ENCODE measurements around the gene ARHGAP6.

ARHGAP6 gene

DNA sequence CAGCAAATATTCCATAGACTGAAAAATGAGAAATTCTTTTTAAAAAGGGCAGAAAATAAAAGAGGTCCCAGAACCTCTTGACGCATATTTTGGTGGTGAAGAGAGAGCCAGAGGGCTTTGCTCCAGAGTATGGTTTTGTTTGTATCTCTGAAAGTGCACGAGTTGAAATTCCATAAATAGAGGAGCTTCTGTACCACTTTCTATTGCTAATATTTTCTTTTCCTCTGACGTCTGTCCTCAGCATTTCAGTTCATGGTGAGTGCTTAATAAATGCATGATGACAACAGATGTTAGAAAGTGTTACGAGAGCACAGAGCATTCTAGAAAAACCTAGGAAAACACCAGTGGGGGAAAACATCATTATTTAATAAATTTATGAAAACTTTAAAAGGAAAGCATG is 227.0 kb downstream of the ARHGAP6 start:
- Histone ChIP-seq H3K36me3 (no peaks in the 10 kb centered on the region), H3K9me3 (peaks cover 2% of the 10 kb centered on the region; the same call in 1 of the 2 replicates), H3K4me2 (peak overlapping the region; percentile 68), H3K27ac (peak overlapping the region; percentile 48; the same call in 1 of the 2 replicates), H3K4me3 (0 out of 2 replicates have a peak overlapping the region, but pooled peaks have one; percentile 46), H3K4me1 (peaks cover 53% of the 10 kb centered on the region), H3K27me3 (peaks cover 98% of the 10 kb centered on the region), H3K9ac (no peak overlapping the region), H4K20me1 (0 out of 2 replicates have a peak, but pooled peaks cover 5% of the 10 kb centered on the region)
- TF ChIP-seq Cebpa-rat (IDR thresholded peaks at IDR 0.05): no peak

DNA sequence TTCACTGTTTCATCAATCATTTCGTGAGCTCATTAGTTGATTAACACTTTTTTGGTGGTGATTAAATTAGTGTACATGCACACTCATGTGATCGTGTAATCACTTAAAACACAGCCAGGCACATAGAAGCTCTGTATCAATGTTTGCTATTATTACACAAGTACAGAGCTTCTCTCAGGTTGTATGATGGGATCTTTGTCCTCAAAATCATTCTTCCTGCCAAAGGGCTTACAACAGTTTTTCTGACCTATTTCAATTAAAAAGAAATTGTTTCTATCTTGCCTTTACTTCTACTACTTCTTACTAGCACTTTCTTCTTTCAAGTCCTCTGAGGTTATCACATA is 227.4 kb downstream of the ARHGAP6 start:
- H3K27me3 ChIP-seq: peaks cover 98% of the 10 kb centered on the region
- peak overlapping the region; percentile 27; the same call in 1 of the 2 replicates for H3K9ac ChIP-seq

DNA sequence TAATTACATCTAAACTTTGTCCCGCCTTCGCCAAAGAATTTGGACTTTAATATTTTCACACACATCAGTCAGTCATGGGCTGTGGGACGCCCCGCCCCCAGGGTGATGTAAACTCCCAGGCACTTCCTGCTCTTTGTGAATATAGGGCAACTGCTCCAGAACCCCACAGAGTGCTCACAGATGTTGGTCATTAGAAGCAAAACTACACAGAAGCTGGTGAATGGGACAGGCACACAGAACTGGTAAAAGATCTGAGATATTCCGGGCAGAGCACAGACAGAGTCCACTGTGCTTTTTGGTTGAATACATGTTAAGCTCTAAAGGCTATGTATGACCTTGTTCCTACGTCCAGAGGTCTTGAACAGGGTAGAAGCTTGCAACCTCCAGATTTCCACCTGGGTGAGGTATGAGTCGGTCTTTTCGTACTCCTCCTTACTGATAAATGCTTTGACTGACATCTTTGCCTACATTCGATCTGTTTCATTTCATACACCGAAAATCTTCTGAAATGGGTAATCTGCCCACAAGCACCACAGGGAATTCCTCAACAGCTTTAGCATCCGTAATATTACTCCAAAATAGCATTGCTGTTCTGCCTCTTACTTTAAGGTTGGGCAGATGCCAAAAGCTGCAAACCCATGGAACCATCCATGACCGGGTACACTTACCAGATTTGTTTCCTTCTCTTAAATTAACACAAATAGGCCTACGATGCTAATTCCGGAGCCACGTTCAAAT is 227.9 kb downstream of the ARHGAP6 start:
- Histone ChIP-seq H3K9me3 (no peaks in the 10 kb centered on the region), H3K27me3 (peaks cover 98% of the 10 kb centered on the region), H3K4me1 (peaks cover 53% of the 10 kb centered on the region), H3K36me3 (no peaks in the 10 kb centered on the region), H3K27ac (peak overlapping the region; percentile 48; the same call in 1 of the 2 replicates), H3K4me2 (peak overlapping the region; percentile 68), H3K4me3 (peak overlapping the region; percentile 46; the same call in 1 of the 2 replicates), H4K20me1 (0 out of 2 replicates have a peak, but pooled peaks cover 5% of the 10 kb centered on the region), H3K9ac (peak overlapping the region; percentile 27; the same call in 1 of the 2 replicates)
- TF ChIP-seq Cebpa-rat (IDR thresholded peaks at IDR 0.05): no peak

More for the DNA sequence above, 227.4 kb downstream of the ARHGAP6 start:
- peaks cover 53% of the 10 kb centered on the region for H3K4me1 ChIP-seq
- 0 out of 2 replicates have a peak, but pooled peaks cover 5% of the 10 kb centered on the region for H4K20me1 ChIP-seq
- H3K27ac ChIP-seq: peak overlapping the region; percentile 48; the same call in 1 of the 2 replicates
- no peaks in the 10 kb centered on the region for H3K9me3 ChIP-seq
- H3K36me3 ChIP-seq: no peaks in the 10 kb centered on the region
- peak overlapping the region; percentile 68 for H3K4me2 ChIP-seq
- H3K4me3 ChIP-seq: peak overlapping the region; percentile 46; the same call in 1 of the 2 replicates
- TF ChIP-seq Cebpa-rat (IDR thresholded peaks at IDR 0.05): no peak

DNA sequence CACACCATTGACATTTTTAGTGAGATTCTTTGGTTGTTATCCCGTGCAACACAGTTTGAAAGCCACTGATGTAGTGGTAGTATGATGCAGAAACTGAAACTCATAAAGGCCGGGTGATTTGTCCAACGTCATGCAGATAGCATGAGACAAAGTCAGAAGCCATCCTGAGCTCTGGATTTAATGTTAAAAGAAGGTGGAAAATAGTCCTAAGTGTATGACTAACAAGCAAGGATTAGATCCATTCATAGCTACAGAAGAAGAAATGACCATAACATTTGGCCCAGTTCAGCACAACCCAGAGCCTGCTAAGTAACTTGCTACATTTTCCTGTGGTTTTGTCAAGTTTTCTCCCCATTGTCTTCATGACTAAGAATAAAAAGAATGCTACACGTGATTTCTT is 230.2 kb downstream of the ARHGAP6 start:
- no peak overlapping the region for H3K9ac ChIP-seq
- TF ChIP-seq Cebpa-rat (IDR thresholded peaks at IDR 0.05): no peak
- H3K36me3 ChIP-seq: no peaks in the 10 kb centered on the region
- no peak overlapping the region for H3K27ac ChIP-seq
- 0 out of 2 replicates have a peak, but pooled peaks cover 5% of the 10 kb centered on the region for H4K20me1 ChIP-seq
- H3K4me2 ChIP-seq: peak overlapping the region; percentile 16; the same call in 1 of the 2 replicates
- peaks cover 42% of the 10 kb centered on the region for H3K4me1 ChIP-seq
- peaks cover 100% of the 10 kb centered on the region for H3K27me3 ChIP-seq
- H3K9me3 ChIP-seq: no peaks in the 10 kb centered on the region
- H3K4me3 ChIP-seq: no peak overlapping the region

DNA sequence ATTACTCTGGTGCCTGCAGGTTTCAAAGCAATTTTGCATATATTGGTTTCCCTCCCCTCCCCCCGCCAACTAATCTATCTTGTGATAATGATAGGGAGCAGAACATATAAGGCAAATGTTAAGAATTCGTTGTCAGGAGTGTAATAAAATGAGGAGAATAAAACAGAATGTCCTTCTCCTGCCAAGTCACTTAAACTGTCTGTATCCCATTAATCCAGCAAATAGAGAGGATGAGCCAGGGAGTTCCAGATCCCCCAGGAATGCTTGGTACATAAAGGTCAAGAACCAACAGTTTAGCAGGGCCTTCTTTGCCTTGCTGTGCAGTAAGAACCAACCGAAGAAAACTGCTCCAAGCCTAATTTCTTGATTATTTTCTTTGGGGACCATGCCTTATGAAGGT is 231.1 kb downstream of the ARHGAP6 start:
- Histone ChIP-seq H3K27me3 (peaks cover 98% of the 10 kb centered on the region), H3K36me3 (no peaks in the 10 kb centered on the region), H3K4me1 (peaks cover 32% of the 10 kb centered on the region), H3K4me3 (no peak overlapping the region), H3K4me2 (no peak overlapping the region), H3K9ac (no peak overlapping the region), H4K20me1 (0 out of 2 replicates have a peak, but pooled peaks cover 5% of the 10 kb centered on the region), H3K9me3 (no peaks in the 10 kb centered on the region), H3K27ac (no peak overlapping the region)
- TF ChIP-seq Cebpa-rat (IDR thresholded peaks at IDR 0.05): no peak

DNA sequence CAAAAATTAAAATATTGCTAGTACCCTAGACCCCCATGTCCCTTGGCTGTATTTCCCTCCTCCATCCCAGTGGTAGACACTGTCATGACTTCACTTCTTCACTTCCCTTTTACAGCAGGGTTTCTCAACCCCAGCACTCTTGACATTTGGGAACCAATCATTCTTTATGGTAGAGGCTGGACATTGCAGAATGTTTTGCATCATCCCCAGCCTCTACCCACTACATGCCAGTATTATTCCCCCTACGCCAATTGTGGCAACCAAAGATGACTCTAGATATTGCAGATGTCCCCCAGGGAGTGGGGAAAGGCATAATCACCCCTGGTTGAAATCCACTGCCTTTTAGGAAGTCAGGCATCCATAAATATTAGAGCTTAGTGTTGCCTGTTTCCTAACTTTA is 233.9 kb downstream of the ARHGAP6 start:
- H3K9me3 ChIP-seq: peaks cover 8% of the 10 kb centered on the region
- H3K4me3 ChIP-seq: no peak overlapping the region
- H3K27me3 ChIP-seq: peaks cover 92% of the 10 kb centered on the region
- TF ChIP-seq Cebpa-rat (IDR thresholded peaks at IDR 0.05): no peak
- H3K4me2 ChIP-seq: no peak overlapping the region
- H4K20me1 ChIP-seq: 0 out of 2 replicates have a peak, but pooled peaks cover under 1% of the 10 kb centered on the region
- peaks cover 10% of the 10 kb centered on the region for H3K4me1 ChIP-seq
- no peaks in the 10 kb centered on the region for H3K36me3 ChIP-seq
- no peak overlapping the region for H3K27ac ChIP-seq
- H3K9ac ChIP-seq: no peak overlapping the region

DNA sequence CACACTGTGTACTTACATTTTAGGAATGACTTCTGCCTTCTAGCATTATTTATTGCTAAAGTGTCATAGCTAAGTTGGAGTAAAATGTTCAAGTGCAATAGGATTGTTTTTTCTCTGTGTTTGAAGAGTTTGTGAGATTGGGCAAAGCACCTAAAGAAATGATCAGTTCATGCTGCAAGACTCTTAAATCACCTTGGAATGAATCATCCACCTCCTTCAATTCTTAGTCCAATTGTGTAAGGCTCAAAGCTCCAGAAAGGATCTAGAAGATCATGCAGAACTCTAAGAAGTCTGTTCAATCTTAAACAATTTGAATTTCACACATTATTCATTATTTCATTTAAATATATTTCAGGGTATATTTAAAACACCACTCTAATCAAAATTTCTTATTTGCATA is 235.4 kb downstream of the ARHGAP6 start:
- H3K4me2 ChIP-seq: no peak overlapping the region
- H3K4me1 ChIP-seq: peaks cover 1% of the 10 kb centered on the region; the same call in 1 of the 2 replicates
- H3K36me3 ChIP-seq: no peaks in the 10 kb centered on the region
- H3K4me3 ChIP-seq: no peak overlapping the region
- H3K27ac ChIP-seq: no peak overlapping the region
- H3K9me3 ChIP-seq: peaks cover 9% of the 10 kb centered on the region
- H3K27me3 ChIP-seq: peaks cover 92% of the 10 kb centered on the region
- H4K20me1 ChIP-seq: no peaks in the 10 kb centered on the region
- TF ChIP-seq Cebpa-rat (IDR thresholded peaks at IDR 0.05): no peak
- no peak overlapping the region for H3K9ac ChIP-seq

DNA sequence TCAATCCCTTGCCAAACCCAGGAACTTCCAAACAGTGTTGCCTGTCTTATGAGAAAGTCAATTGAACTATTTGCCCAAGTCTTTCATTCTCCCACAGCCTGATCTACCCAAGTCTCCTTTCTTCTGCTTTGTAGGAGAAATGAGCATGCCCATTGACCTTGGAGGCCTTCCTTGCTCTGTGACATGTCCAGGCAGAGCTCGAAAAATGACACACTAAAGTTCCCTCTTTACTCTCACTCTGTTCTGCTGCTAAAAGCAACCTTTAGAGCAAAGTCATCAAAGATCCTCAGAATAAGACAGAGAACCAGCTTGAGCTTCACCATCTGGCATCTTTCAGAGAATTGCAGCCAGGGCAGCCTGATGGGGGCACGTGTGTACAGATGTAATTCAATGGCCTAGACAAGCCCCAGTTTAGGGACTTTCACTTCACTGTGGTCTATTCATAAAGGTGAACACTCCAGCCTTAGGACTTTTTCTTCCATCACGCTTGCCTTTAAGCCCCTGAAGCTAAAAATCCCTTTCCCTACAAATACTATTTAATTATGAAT is 236.1 kb downstream of the ARHGAP6 start:
- H3K27ac ChIP-seq: no peak overlapping the region
- H3K27me3 ChIP-seq: peaks cover 92% of the 10 kb centered on the region
- no peak overlapping the region for H3K4me2 ChIP-seq
- no peaks in the 10 kb centered on the region for H3K36me3 ChIP-seq
- no peak for TF ChIP-seq Cebpa-rat (IDR thresholded peaks at IDR 0.05)
- H3K4me1 ChIP-seq: no peaks in the 10 kb centered on the region
- no peaks in the 10 kb centered on the region for H4K20me1 ChIP-seq
- no peak overlapping the region for H3K4me3 ChIP-seq
- H3K9me3 ChIP-seq: peaks cover 9% of the 10 kb centered on the region
- no peak overlapping the region for H3K9ac ChIP-seq

DNA sequence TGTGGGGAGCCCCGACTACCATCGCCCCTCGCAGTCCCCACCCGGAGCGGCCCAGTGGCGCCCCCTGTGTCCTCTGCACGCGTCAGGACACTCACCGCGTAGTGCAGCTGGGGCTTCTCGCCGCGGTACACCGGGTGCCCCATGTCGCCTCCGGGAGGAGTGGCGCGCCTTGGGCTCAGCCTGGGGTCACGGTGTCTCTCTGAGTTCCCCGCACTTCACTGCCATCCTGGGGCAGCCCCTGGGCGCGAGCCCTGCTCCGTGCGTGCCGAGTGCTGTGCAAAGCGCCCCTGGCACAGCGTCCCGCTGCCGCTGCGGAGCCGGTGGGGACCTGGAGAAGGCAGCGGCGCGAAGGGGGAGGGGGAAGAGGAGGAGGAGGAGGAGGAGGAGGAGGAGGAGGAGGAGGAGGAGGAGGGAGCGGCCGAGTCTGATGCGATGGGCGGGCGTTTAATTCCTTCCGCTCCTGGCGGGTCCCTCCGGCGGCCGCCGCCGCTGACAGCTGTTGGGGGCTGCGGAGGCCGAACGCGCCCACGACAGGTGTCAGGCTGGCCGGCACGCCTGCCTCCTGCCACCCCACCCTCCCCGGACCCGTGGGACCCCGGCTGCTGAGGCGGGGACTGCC is 238.2 kb downstream of the ARHGAP6 start:
- H3K27me3 ChIP-seq: peaks cover 92% of the 10 kb centered on the region
- TF ChIP-seq Cebpa-rat (IDR thresholded peaks at IDR 0.05): no peak
- no peak overlapping the region for H3K4me3 ChIP-seq
- H3K36me3 ChIP-seq: no peaks in the 10 kb centered on the region
- no peak overlapping the region for H3K9ac ChIP-seq
- H4K20me1 ChIP-seq: no peaks in the 10 kb centered on the region
- no peak overlapping the region for H3K27ac ChIP-seq
- H3K4me2 ChIP-seq: no peak overlapping the region
- H3K4me1 ChIP-seq: peaks cover 7% of the 10 kb centered on the region
- peaks cover 9% of the 10 kb centered on the region for H3K9me3 ChIP-seq

Data from BLaER1 (cell line).